ENCODE results near the gene CCDC171. TPM values are rescaled to one million over a fixed set of nuclear protein-coding genes. Genes with fewer than 3 reads are reported as not detected.

CCDC171 gene
- total and polyA plus RNA-seq, 2 donors from 2014 or later, result 1.2 to 5.1 TPM

- no peaks in the 10 kb centered on the region for H3K36me3 ChIP-seq (ENCODE audit: control insufficient read depth in 2 of 3, insufficient read depth in 3 of 3, low read length in 3 of 3)
- FAIRE-seq (no peak), DNase-seq (no peak)
- TF ChIP-seq, protein P1, sequence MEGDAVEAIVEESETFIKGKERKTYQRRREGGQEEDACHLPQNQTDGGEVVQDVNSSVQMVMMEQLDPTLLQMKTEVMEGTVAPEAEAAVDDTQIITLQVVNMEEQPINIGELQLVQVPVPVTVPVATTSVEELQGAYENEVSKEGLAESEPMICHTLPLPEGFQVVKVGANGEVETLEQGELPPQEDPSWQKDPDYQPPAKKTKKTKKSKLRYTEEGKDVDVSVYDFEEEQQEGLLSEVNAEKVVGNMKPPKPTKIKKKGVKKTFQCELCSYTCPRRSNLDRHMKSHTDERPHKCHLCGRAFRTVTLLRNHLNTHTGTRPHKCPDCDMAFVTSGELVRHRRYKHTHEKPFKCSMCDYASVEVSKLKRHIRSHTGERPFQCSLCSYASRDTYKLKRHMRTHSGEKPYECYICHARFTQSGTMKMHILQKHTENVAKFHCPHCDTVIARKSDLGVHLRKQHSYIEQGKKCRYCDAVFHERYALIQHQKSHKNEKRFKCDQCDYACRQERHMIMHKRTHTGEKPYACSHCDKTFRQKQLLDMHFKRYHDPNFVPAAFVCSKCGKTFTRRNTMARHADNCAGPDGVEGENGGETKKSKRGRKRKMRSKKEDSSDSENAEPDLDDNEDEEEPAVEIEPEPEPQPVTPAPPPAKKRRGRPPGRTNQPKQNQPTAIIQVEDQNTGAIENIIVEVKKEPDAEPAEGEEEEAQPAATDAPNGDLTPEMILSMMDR (IDR thresholded peaks at IDR 0.05; ENCODE audit: borderline replicate concordance, extremely low read depth, insufficient read depth), result no peak
- H3K27ac ChIP-seq (ENCODE audit: low read depth in 2 of 2, low read length in 2 of 2), result no peak overlapping the region
- no peak overlapping the region for H3K9ac ChIP-seq (ENCODE audit: low read length in 3 of 3)
- H3K4me3 ChIP-seq (ENCODE audit: low read length in 3 of 3), result no peak overlapping the region
- intact Hi-C loops (cut with DNase I), result no loop called here
- H3K27me3 ChIP-seq (ENCODE audit: control insufficient read depth, insufficient read depth, low read length), result peaks cover 7% of the 10 kb centered on the region
- no peaks in the 10 kb centered on the region for H3K9me3 ChIP-seq (ENCODE audit: control insufficient read depth in 2 of 3, insufficient read depth in 1 of 3, low read length in 3 of 3)
- no peaks in the 10 kb centered on the region for H3K4me1 ChIP-seq (ENCODE audit: control insufficient read depth in 2 of 3, insufficient read depth in 2 of 3, low read depth in 1 of 3, low read length in 3 of 3)
Observed at GRCh38 chr9:15975101-15975778, 422.4 kb downstream of the CCDC171 start.

DNA sequence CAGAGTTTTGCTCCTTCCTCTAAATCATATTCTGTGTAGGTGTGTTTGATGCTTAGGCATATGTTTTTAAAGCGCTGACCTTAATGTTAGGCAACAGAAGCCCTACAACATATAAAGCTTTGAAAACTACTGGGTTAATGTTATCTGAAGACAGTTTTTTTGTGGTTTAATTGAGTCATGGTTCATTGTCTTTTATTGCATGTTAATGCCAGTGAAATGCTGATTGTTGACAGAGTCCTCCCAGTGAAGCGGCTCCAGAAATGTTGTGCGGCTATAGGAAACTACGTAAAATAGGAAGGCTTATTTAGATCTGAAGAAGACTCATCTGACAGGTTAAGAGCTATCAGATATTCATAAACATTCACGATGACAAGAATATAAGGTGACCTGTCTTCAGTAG, 424.6 kb downstream of the CCDC171 start:
- peaks cover 7% of the 10 kb centered on the region for H3K27me3 ChIP-seq (ENCODE audit: control insufficient read depth, insufficient read depth, low read length)
- intact Hi-C loops (cut with DNase I), result no loop called here
- H3K9me3 ChIP-seq (ENCODE audit: control insufficient read depth in 2 of 3, insufficient read depth in 1 of 3, low read length in 3 of 3), result no peaks in the 10 kb centered on the region
- TF ChIP-seq, protein P1 (IDR thresholded peaks at IDR 0.05; ENCODE audit: borderline replicate concordance, extremely low read depth, insufficient read depth), result no peak
- peak in 2 of 5 donors; percentile 61 to 72 for DNase-seq
- no peaks in the 10 kb centered on the region for H3K36me3 ChIP-seq (ENCODE audit: control insufficient read depth in 2 of 3, insufficient read depth in 3 of 3, low read length in 3 of 3)
- no peaks in the 10 kb centered on the region for H3K4me1 ChIP-seq (ENCODE audit: control insufficient read depth in 2 of 3, insufficient read depth in 2 of 3, low read depth in 1 of 3, low read length in 3 of 3)
- no peak overlapping the region for H3K4me3 ChIP-seq (ENCODE audit: low read length in 3 of 3)
- no peak for FAIRE-seq
- no peak overlapping the region for H3K27ac ChIP-seq (ENCODE audit: low read depth in 2 of 2, low read length in 2 of 2)
- no peak overlapping the region for H3K9ac ChIP-seq (ENCODE audit: low read length in 3 of 3)

DNA sequence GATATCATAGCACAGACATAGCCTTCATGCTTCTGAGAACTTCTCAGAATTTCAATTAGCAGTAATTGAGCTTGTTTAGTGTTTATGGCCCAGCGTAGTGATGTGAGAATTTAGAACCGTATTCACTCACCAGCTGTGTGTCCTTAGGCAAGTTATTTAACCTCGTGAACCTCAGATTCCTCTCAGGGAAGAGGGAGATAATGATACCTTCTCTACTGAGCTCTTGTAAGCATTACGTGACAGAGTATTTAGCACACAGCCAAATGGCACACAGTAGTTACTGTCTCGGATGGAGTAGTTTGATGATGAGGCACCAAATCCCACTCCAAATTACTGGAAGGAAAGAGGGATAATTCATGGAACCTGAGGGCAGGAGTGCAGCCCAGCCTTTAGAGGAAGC, 429.3 kb downstream of the CCDC171 start:
- peaks cover 2% of the 10 kb centered on the region for H3K27me3 ChIP-seq (ENCODE audit: control insufficient read depth, insufficient read depth, low read length)
- intact Hi-C loops (cut with DNase I), result no loop called here
- no peaks in the 10 kb centered on the region for H3K9me3 ChIP-seq (ENCODE audit: control insufficient read depth in 2 of 3, insufficient read depth in 1 of 3, low read length in 3 of 3)
- no peak overlapping the region for H3K9ac ChIP-seq (ENCODE audit: low read length in 3 of 3)
- no peaks in the 10 kb centered on the region for H3K36me3 ChIP-seq (ENCODE audit: control insufficient read depth in 2 of 3, insufficient read depth in 3 of 3, low read length in 3 of 3)
- no peak overlapping the region for H3K27ac ChIP-seq (ENCODE audit: low read depth in 2 of 2, low read length in 2 of 2)
- no peaks in the 10 kb centered on the region for H3K4me1 ChIP-seq (ENCODE audit: control insufficient read depth in 2 of 3, insufficient read depth in 2 of 3, low read depth in 1 of 3, low read length in 3 of 3)
- FAIRE-seq (no peak), DNase-seq (peak in 2 of 5 donors; percentile 62 to 64)
- no peak overlapping the region for H3K4me3 ChIP-seq (ENCODE audit: low read length in 3 of 3)
- TF ChIP-seq, protein P1 (IDR thresholded peaks at IDR 0.05; ENCODE audit: borderline replicate concordance, extremely low read depth, insufficient read depth), result no peak

Data from kidney (tissue), 14 donors.